AG10803 (cell line): ENCODE measurements around the gene HOXC4.

Source experiments
- DNase-seq: peaks from one replicate; pipeline ENCODE4 v3.0.0; 2010; ENCODE audit warnings: low read depth
- H3K4me3 ChIP-seq: 2 replicates; pipeline ENCODE4 v1.5.1; 2011; ENCODE audit warnings: mild to moderate bottlenecking, low read length, control low read depth
- CTCF ChIP-seq: conservative IDR thresholded peaks from 2 replicates; pipeline ENCODE4 v1.5.1; 2011; ENCODE audit warnings: mild to moderate bottlenecking, low read length, control low read depth, inconsistent platforms

Gene HOXC4

GRCh38 chr12:54058128-54058768 is 4.6 kb downstream of the HOXC4 start:
- no peak for DNase-seq
- H3K4me3 ChIP-seq: no peak overlapping the region
- TF ChIP-seq CTCF: no peak

- no peak for DNase-seq
- TF ChIP-seq CTCF: no peak
- no peak overlapping the region for H3K4me3 ChIP-seq
Measured at GRCh38 chr12:54059668-54060067, 6.0 kb downstream of the HOXC4 start.

- H3K4me3 ChIP-seq: no peak overlapping the region
- no peak for TF ChIP-seq CTCF
- no peak for DNase-seq
Measured at GRCh38 chr12:54060174-54060974, 6.7 kb downstream of the HOXC4 start.

GRCh38 chr12:54060975-54061778 is 7.5 kb downstream of the HOXC4 start:
- no peak overlapping the region for H3K4me3 ChIP-seq
- no peak for DNase-seq
- no peak for TF ChIP-seq CTCF

GRCh38 chr12:54065677-54066076 is 12.0 kb downstream of the HOXC4 start:
- DNase-seq: no peak
- H3K4me3 ChIP-seq: no peak overlapping the region
- no peak for TF ChIP-seq CTCF

- no peak for DNase-seq
- no peak for TF ChIP-seq CTCF
- no peak overlapping the region for H3K4me3 ChIP-seq
Measured at GRCh38 chr12:54066408-54066807, 12.8 kb downstream of the HOXC4 start.
